ENCODE data around the gene NFATC3.
A peak's percentile ranks its signal among the peaks of the same experiment; 100 is the strongest.

DNA sequence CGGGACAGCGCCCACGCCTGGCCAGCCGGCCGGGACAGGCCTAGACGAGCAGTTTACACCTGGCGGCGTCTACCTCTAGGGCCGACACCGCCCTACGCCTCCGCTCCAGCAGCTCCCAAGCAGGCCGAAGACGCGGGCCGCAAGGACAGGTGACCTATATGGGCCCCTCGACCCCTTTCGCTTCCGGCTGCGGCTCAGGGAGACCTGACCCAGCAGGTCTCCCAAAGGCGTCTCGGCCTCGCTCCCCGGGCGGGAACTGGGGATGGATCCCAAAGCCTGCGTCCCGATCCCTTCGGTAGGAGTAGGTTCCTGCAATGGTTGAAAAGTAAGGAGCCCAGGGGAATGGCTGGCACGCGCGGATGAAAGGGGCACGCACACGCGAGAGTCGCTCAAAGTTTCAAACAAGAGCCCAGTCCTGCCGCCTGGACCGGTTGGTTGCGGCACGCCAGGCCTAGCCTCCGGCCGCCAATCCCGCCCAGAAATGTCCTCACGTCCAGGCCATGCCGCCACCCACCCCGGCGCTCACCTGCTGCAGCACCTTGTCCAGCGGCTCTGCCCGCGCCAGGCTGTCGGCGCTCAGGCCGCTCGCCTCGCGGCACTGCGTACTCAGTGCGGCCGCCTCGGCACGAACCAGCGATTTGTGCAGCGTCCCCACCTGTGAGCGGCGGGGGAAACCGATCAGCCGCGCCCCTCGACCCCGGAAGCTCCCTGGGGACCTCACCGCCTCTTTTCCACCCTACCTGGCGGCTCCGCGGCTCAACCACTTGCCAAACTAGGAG is 150.1 kb downstream of the NFATC3 start:
- TF ChIP-seq, protein P1, sequence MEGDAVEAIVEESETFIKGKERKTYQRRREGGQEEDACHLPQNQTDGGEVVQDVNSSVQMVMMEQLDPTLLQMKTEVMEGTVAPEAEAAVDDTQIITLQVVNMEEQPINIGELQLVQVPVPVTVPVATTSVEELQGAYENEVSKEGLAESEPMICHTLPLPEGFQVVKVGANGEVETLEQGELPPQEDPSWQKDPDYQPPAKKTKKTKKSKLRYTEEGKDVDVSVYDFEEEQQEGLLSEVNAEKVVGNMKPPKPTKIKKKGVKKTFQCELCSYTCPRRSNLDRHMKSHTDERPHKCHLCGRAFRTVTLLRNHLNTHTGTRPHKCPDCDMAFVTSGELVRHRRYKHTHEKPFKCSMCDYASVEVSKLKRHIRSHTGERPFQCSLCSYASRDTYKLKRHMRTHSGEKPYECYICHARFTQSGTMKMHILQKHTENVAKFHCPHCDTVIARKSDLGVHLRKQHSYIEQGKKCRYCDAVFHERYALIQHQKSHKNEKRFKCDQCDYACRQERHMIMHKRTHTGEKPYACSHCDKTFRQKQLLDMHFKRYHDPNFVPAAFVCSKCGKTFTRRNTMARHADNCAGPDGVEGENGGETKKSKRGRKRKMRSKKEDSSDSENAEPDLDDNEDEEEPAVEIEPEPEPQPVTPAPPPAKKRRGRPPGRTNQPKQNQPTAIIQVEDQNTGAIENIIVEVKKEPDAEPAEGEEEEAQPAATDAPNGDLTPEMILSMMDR (IDR thresholded peaks at IDR 0.05): peak in 4 of 7 experiments; percentile 13 to 30 (median 15)
- peak in 2 of 3 donors; percentile 59 to 86 for TF ChIP-seq POLR2A (IDR thresholded peaks at IDR 0.05)

Measured in body of pancreas (tissue), 4 donors.